Erythroblast (primary cell): Measurements from ENCODE around the gene EPS8L3.
"Not testable (repeated sequence)": the region's sequence is repeated elsewhere in the genome, so short reads cannot be mapped to it uniquely, and the experiment has no call there.

Experiments used
- DNase-seq, 2 experiments: peaks; one replicate each; lab custom pipeline; 2025; lab: John Stamatoyannopoulos, UW
- GATA1 ChIP-seq: IDR thresholded peaks from 2 replicates; pipeline ENCODE4 v1.6.1; 2011; ENCODE audit warnings: low read depth, mild to moderate bottlenecking, control low read depth, low read length, moderate library complexity
- POLR2A ChIP-seq: IDR thresholded peaks from 2 replicates; pipeline ENCODE4 v1.6.1; 2011; ENCODE audit warnings: mild to moderate bottlenecking, low read length

Gene EPS8L3

DNA sequence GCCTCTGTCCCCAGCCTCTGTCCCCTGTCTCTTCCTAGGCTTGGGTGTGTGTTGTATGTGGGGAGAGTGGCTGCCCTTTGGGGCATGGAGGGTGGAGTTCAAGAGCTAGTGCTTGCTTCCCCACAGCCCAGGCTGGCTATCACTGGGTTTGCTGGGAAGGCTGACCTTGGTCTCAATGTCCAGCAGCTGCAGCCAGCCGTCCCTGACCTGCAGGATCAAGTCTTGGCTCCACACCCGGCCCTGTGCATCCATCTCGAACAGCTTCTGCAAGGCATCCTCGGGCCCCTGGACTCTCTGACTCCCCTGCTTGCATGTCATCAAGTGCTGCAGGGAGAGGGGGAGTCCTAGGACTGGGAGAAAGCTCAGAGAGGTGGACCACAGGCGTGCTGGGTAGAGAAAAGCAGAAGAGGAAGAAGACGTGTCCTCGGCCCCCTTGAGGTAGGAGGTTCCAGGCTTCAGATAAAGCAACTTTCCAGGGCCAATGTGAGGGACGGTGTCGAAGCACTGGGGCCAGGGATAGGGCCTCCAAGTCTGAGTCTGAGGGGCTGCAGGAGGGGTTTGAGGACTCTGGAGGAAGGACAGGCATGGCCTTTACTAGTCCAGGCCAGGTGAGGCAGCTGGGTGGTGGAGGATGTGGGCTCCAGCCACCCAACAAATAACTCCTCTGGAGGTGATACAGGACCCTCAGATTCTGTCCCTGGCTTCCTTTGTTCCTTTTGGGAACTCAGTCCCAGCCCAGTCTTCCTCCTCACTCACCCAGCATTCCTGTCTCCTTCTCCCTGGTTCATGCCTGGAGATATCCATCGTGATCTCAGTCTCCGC, 4.0 kb downstream of the EPS8L3 start:
- TF ChIP-seq GATA1: no peak
- TF ChIP-seq POLR2A: no peak

DNA sequence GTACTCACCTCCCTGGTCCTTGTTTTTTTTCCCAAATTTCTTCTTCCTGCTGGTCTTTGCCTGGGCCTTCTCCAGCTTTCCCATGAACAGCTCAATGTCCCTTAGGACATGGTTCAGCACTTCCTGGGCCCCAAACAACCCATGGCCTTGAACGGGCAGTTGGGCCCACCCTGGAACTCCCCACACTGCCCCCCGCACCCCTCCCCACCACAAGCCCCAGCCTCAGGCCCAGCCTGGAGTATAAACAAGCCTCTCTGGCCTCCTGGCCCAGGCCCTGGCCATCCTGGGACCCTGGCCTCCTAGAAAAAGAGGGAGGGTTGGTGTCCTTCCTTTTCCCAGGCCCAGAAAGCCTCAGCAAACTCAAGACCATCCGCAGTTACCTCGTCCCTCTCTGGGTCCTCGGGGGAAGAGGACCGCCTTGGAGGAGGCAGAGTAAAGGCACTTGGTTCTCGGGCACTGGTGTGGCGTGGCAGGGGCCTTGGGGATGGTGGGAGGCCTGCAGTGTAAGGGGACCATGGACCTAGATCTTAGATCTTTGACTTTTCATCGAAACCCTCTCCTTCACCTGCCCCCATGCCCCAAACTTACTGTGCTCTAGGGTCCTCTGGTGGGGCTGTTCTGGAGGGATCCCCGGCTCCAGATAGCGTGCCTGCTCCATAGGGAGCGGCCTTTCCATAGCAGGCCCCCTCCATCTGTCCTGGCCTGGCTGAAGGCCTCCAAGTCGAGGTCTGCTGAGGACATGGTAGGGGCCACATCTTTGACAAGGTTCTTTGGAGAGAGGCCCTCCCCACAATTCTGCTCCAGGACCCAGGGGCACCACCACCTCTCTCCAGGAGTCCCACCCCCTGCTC, 5.6 kb downstream of the EPS8L3 start:
- TF ChIP-seq GATA1: no peak
- TF ChIP-seq POLR2A: no peak
- no peak for DNase-seq

More for the DNA sequence above, 4.0 kb downstream of the EPS8L3 start:
- no peak for DNase-seq

DNA sequence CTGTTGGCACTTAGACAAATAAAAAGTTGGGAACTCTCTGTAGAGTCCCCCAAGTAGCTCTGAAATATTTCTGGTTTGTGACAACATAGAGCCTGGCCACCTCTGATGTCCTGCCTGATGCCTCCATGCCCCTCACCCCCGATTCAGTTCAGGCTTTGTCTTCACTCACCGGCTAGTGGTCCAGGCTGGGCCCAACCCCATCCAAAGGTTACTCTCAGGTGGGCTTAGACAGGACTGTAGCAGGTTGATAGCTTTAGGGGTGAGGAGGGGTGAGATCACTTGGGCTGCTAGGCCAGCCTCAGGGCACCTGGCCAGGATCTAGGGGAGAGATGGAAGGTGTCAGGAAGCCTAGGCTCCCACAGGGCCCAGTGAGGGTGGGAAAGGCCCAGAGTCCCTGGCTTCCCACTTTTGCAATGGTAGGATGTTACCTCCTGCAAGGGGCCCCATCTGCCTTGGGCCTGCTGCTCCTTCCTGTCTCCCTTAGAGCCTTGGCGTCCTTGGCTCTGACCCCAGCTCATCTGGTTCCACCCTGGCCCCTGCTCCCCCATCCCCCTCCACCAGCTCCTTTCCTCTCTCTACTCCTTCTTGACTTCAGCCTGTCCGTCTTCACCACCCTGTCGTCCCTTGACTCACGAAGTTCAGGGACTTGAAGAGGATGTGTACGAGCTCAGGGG, 6.7 kb downstream of the EPS8L3 start:
- TF ChIP-seq POLR2A (no peak), GATA1 (no peak)

DNA sequence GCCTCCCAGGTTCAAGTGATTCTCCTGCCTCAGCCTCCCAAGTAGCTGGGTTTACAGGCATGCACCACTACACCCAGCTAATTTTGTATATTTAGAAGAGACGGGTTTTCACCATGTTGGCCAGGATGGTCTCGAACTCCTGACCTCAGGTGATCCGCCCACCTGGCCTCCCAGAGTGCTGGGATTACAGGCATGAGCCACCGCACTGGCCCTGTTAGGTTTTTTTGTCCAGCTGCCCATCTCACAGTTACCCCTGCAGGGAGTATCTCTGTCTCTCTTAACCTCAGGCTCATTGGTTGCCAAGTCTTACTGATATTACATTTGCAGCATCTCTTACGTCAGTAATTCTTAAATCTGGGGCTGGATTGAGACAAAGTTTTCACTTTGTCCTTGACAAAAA, 7.4 kb downstream of the EPS8L3 start:
- DNase-seq: not testable (repeated sequence)

More for the DNA sequence above, 6.7 kb downstream of the EPS8L3 start:
- DNase-seq: no peak

DNA sequence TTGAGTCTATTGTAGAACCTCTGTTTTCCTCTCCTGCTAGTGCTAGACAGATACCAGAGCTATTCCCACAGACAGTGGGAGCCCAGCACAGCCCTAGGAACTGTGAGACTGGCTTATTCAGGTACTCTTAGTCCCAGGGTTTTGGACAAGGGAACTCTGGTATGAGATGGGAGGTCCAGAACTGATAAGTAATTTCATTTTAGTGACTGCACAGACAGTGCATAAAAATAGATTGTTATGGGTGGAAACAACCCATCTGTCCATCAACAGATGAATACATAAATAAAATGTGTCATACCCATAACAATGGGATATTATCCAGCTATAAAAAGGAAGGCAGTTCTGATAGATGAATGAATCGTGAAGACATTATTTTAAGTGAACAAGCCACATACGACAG, 9.0 kb downstream of the EPS8L3 start:
- DNase-seq: no peak
- TF ChIP-seq POLR2A (no peak), GATA1 (no peak)

DNA sequence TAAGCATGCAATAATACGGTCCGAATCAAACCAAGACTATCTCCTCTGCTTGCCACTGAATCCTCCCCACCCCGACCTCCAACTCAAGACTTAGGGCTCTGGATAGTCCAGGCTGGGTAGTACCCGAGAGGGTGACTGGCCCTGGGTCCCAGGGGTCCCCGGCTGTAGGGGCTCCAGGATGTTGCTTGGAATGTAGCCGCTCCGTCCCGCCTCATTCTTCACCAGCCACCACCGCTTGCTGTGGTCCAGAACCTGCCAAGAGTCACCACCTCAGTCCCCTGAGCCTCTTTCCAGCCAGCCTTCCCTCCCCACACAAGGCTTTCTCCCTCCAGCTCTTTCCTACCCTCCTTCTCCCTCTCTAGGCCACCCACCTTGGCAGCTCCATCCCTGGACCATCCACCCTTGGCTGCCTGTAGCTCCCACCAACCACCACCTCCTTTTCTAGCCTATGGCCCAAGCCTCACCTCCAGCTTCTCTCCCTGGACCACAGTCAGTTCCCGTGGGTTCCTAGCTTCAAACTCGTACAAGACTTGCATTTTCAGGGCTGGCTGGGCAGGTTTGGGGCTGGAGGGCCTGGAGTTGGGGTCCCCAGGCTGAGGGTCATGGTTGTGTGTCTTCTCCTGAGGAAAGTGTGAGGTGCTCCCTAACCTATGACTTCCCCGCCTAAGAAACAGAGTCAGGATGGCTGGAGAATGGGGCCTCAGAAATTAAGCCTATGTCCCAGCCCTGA, 12.0 kb downstream of the EPS8L3 start:
- TF ChIP-seq POLR2A: no peak
- no peak for TF ChIP-seq GATA1

DNA sequence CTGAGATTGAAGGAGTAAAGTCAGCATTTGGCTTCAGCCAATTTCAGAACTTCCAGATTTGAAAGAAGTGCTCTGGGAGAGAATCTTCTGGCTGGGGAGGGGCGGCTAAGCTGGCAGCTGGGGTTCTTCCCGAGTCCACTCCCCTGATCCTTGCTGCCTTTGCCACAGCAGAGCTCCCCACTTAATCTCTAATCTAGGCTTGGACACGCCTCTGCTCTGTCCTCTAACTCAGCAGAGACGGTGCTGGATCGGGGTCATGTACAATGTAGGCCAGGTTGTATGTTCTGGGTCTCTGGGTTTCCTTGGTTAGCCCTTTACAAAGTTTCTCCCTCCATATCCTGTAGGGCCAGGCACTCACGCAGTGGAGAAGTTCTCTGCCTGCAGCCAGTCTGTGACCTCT, 12.8 kb downstream of the EPS8L3 start:
- DNase-seq: no peak
- TF ChIP-seq GATA1: no peak

More for the DNA sequence above, 12.0 kb downstream of the EPS8L3 start:
- no peak for DNase-seq

DNA sequence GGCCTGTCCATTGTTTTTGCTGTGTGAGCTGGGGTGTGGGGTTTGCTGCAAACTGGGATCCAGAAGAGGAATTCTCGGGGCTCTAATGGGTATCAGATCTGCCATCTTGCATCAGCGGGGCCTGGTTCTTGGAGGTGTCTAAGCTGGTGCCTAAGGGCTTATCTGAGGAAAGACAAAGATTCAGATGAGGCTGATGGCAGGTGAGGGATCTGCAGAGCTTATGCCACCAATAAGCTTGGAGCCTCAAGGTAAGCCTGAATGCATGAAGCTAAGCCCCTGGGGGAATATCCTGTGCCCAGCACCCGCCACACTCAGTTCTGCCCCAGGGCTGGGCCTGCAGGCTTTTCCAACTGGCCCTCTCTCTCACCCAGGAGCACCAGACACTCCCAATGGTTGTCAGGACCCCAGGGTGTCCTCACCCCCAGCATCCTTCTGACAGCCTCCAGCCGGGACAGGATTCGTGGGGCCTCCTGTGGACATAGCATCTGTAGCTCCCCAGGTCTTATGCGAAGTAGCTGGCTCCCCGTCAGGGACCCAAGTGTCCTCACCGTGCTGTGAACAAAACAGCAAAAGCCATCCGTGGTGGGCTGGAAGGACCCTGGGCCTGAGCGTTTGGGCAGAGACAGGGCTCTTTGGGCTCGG, 13.4 kb downstream of the EPS8L3 start:
- TF ChIP-seq GATA1 (no peak), POLR2A (no peak)
- DNase-seq: no peak

DNA sequence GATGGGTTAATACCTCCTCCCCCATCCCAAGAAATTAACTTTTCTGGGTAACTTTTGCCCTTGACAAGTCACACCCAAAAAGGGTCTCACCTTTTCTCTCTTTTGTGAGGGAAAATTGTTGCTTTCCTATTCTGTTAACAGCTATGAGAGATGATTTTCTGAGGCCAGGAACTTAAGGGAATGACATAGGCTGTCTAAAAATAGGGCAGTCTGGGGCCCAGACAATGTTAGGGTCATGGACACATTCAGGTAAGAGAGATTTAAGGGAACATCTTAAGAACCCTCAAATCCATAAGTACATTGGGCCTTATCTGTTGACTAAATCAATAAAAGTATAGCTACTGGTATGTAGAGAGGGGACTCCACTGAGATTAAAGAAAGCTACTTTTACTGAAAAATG, 14.5 kb downstream of the EPS8L3 start:
- no peak for TF ChIP-seq GATA1
- no peak for TF ChIP-seq POLR2A
- no peak for DNase-seq

DNA sequence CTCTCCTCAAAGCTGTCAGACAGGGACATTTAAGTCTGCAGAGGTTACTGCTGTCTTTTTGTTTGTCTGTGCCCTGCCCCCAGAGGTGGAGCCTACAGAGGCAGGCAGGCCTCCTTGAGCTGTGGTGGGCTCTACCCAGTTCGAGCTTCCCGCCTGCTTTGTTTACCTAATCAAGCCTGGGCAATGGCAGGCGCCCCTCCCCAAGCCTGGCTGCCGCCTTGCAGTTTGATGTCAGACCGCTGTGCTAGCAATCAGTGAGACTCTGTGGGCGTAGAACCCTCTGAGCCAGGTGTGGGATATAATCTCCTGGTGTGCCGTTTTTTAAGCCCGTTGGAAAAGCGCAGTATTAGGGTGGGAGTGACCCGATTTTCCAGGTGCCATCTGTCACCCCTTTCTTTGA, 15.4 kb downstream of the EPS8L3 start:
- not testable (repeated sequence) for DNase-seq

DNA sequence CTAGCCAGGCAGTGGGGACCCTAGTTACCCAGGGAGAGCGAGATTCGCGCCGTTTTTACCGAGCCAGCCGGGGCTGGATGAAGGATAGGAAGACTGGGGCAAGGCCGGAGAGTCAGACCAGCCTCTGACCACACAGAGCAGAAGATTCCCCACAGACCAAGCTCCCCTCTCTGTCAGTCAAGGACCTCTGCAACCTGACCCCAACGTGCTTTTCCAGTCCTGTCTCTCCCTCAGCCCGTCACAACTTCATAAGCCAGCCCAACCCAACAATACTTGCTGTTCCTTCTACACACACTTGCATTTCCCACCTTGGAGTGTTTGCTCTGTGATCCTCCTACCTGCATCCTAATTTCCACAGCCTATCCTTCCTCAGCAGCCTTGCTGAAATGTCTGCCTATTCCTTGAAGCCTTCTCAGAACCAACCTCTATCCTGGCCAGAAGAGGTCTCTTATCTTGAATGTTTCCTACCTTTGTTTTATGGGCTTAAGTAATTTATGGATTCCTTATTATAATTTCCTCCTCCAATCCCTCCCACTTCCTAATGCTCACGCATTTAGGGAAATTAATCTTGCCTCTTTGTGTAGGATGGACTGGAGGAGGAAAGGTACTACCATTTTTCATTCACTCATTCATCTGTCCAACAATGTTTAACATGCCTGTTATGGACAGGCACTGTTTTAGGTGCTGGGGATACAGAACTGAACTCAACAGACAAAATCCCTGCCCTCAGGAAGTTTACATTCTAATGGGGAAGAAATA, 22.9 kb downstream of the EPS8L3 start, which contains the start of gene GSTM3:
Gene GSTM3 (minus strand): TSS at position 424 of the 759 bp plus-strand sequence. CDS start 751 bp downstream, outside the sequence.
- DNase-seq: no peak
- no peak for TF ChIP-seq GATA1
- TF ChIP-seq POLR2A: no peak
